KMS-11 (cell line): ENCODE results near the gene NAGPA.

Experiments used
- H2AFZ ChIP-seq: fragments of 200-600 bp; sonication (generic); 2 replicates; pipeline ENCODE4 v1.6.1; 2016; ENCODE audit warnings: antibody characterized with exemption, mixed run types, low read depth
- H3K27ac ChIP-seq: fragments of 200-600 bp; sonication (generic); 2 replicates; pipeline ENCODE4 v1.6.1; 2016; ENCODE audit warnings: mild to moderate bottlenecking, mixed run types
- H3K27me3 ChIP-seq: fragments of 200-600 bp; sonication (generic); 2 replicates; pipeline ENCODE4 v1.6.1; 2017; ENCODE audit warnings: mild to moderate bottlenecking, low read depth, mixed run types, moderate library complexity; ENCODE audit not compliant: insufficient read depth
- H3K36me3 ChIP-seq: fragments of 200-600 bp; sonication (generic); 2 replicates; pipeline ENCODE4 v1.6.1; 2017; ENCODE audit warnings: mild to moderate bottlenecking, mixed run types; ENCODE audit not compliant: insufficient read depth
- H3K4me1 ChIP-seq: fragments of 200-600 bp; sonication (generic); 2 replicates; pipeline ENCODE4 v1.6.1; 2016; ENCODE audit warnings: mild to moderate bottlenecking, low read depth, mixed run types; ENCODE audit not compliant: poor library complexity, severe bottlenecking
- H3K4me2 ChIP-seq: fragments of 200-600 bp; sonication (generic); 2 replicates; pipeline ENCODE4 v1.7.0; 2016; ENCODE audit warnings: mild to moderate bottlenecking, mixed run types
- H3K4me3 ChIP-seq: fragments of 200-600 bp; sonication (generic); IDR thresholded peaks from 2 replicates; pipeline ENCODE4 v1.6.1; 2017; ENCODE audit warnings: low read depth, low read length, mixed read lengths; ENCODE audit not compliant: insufficient read depth
- H3K79me2 ChIP-seq: fragments of 200-600 bp; sonication (generic); 2 replicates; pipeline ENCODE4 v1.6.1; 2016; ENCODE audit warnings: low read depth, mixed run types; ENCODE audit not compliant: insufficient read depth
- H3K9ac ChIP-seq: fragments of 200-600 bp; sonication (generic); 2 replicates; pipeline ENCODE4 v1.6.1; 2016; ENCODE audit warnings: mild to moderate bottlenecking, mixed run types
- H4K20me1 ChIP-seq: fragments of 200-600 bp; sonication (generic); 2 replicates; pipeline ENCODE4 v1.6.1; 2016; ENCODE audit warnings: mild to moderate bottlenecking, mixed run types; ENCODE audit not compliant: insufficient read depth
- CTCF ChIP-seq: fragments of 200-600 bp; sonication (generic); conservative IDR thresholded peaks from 2 replicates; pipeline ENCODE4 v1.6.1; 2017; ENCODE audit warnings: low read depth, mild to moderate bottlenecking, antibody characterized with exemption, low read length, moderate library complexity, mixed read lengths

NAGPA gene

GRCh38 chr16:5019775-5020174 is 14.0 kb downstream of the NAGPA start:
- no peak overlapping the region for H3K27ac ChIP-seq
- H3K9ac ChIP-seq = no peak overlapping the region
- H3K4me1 ChIP-seq = peaks cover 8% of the 10 kb centered on the region
- no peaks in the 10 kb centered on the region for H3K79me2 ChIP-seq
- no peak overlapping the region for H2AFZ ChIP-seq
- H3K27me3 ChIP-seq = no peaks in the 10 kb centered on the region; the same call in 1 of the 2 replicates
- no peak overlapping the region for H3K4me3 ChIP-seq
- no peaks in the 10 kb centered on the region for H3K36me3 ChIP-seq
- TF ChIP-seq CTCF = no peak
- H4K20me1 ChIP-seq = no peaks in the 10 kb centered on the region
- H3K4me2 ChIP-seq = no peak overlapping the region

- Histone ChIP-seq H3K9ac (no peak overlapping the region), H2AFZ (no peak overlapping the region), H3K36me3 (no peaks in the 10 kb centered on the region), H3K4me3 (no peak overlapping the region), H3K79me2 (no peaks in the 10 kb centered on the region), H3K4me1 (peaks cover 8% of the 10 kb centered on the region), H3K27me3 (no peaks in the 10 kb centered on the region; the same call in 1 of the 2 replicates), H3K27ac (no peak overlapping the region), H4K20me1 (no peaks in the 10 kb centered on the region), H3K4me2 (no peak overlapping the region)
- TF ChIP-seq CTCF = no peak
Measured at GRCh38 chr16:5018793-5019192, 14.9 kb downstream of the NAGPA start.

- no peak overlapping the region for H3K4me3 ChIP-seq
- H3K9ac ChIP-seq = no peak overlapping the region
- no peak for TF ChIP-seq CTCF
- no peaks in the 10 kb centered on the region for H3K36me3 ChIP-seq
- no peak overlapping the region for H2AFZ ChIP-seq
- H4K20me1 ChIP-seq = no peaks in the 10 kb centered on the region
- no peak overlapping the region for H3K27ac ChIP-seq
- no peaks in the 10 kb centered on the region; the same call in 1 of the 2 replicates for H3K27me3 ChIP-seq
- H3K4me1 ChIP-seq = peaks cover 8% of the 10 kb centered on the region
- H3K4me2 ChIP-seq = no peak overlapping the region
- H3K79me2 ChIP-seq = no peaks in the 10 kb centered on the region
Measured at GRCh38 chr16:5017678-5017969, 16.1 kb downstream of the NAGPA start.

GRCh38 chr16:5016967-5017677 is 16.6 kb downstream of the NAGPA start:
- no peak overlapping the region for H3K4me3 ChIP-seq
- no peak overlapping the region for H3K4me2 ChIP-seq
- no peak overlapping the region for H3K9ac ChIP-seq
- peaks cover 8% of the 10 kb centered on the region for H3K4me1 ChIP-seq
- no peaks in the 10 kb centered on the region for H3K36me3 ChIP-seq
- no peaks in the 10 kb centered on the region for H4K20me1 ChIP-seq
- no peaks in the 10 kb centered on the region for H3K79me2 ChIP-seq
- no peak overlapping the region for H2AFZ ChIP-seq
- no peak for TF ChIP-seq CTCF
- no peaks in the 10 kb centered on the region; the same call in 1 of the 2 replicates for H3K27me3 ChIP-seq
- H3K27ac ChIP-seq = no peak overlapping the region
